ENCODE results near the gene HLA-DQB1.

DNA sequence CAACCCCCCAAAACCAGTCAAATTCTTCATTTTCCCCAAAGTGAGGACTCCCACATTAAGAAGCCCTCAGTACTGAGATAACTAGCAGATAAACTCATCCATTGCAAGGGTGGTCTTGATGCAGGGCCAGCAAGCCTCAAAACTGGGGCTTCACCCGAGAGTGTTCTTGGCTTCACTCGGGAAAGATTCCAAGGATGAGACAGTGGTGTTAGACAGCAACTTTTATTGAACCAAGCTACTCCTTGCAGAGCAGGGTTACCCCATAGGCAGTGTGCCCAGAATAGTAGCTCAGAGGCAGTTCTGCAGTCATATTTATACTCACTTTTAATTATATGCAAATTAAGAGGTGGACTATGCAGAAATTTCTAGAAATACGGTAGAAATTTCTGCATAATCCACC is 45.1 kb downstream of the HLA-DQB1 start:
- TF ChIP-seq, protein P1, sequence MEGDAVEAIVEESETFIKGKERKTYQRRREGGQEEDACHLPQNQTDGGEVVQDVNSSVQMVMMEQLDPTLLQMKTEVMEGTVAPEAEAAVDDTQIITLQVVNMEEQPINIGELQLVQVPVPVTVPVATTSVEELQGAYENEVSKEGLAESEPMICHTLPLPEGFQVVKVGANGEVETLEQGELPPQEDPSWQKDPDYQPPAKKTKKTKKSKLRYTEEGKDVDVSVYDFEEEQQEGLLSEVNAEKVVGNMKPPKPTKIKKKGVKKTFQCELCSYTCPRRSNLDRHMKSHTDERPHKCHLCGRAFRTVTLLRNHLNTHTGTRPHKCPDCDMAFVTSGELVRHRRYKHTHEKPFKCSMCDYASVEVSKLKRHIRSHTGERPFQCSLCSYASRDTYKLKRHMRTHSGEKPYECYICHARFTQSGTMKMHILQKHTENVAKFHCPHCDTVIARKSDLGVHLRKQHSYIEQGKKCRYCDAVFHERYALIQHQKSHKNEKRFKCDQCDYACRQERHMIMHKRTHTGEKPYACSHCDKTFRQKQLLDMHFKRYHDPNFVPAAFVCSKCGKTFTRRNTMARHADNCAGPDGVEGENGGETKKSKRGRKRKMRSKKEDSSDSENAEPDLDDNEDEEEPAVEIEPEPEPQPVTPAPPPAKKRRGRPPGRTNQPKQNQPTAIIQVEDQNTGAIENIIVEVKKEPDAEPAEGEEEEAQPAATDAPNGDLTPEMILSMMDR (IDR thresholded peaks at IDR 0.05; ENCODE audit: extremely low read depth in 1 of 2, insufficient read depth in 1 of 2, low read depth in 1 of 2, low read length in 2 of 2): no peak
- TF ChIP-seq EZH2 (IDR thresholded peaks at IDR 0.05; ENCODE audit: borderline replicate concordance, low read depth, low read length, severe bottlenecking): no peak
- TF ChIP-seq POLR2A (IDR thresholded peaks at IDR 0.05; ENCODE audit: low read depth, low read length): no peak
- TF ChIP-seq, protein P2, sequence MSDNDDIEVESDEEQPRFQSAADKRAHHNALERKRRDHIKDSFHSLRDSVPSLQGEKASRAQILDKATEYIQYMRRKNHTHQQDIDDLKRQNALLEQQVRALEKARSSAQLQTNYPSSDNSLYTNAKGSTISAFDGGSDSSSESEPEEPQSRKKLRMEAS (IDR thresholded peaks at IDR 0.05; ENCODE audit: insufficient read depth, insufficient read length): no peak
- no peak for TF ChIP-seq POLR2AphosphoS5 (IDR thresholded peaks at IDR 0.05; ENCODE audit: insufficient read depth, low read depth, low read length)
- TF ChIP-seq MYC (IDR thresholded peaks at IDR 0.05; ENCODE audit: low read depth, low read length): no peak
- no peak for TF ChIP-seq GATA2 (IDR thresholded peaks at IDR 0.05; ENCODE audit: insufficient read depth, insufficient read length, low read depth, low read length)
